Inferior parietal cortex (tissue), 1 donor: ENCODE measurements around the gene DPYSL5.

Experiments
- DNase-seq: peaks from one replicate; pipeline ENCODE4 v3.0.0-alpha.2; 2016; ENCODE audit errors: extremely low spot score

DPYSL5 gene

DNA sequence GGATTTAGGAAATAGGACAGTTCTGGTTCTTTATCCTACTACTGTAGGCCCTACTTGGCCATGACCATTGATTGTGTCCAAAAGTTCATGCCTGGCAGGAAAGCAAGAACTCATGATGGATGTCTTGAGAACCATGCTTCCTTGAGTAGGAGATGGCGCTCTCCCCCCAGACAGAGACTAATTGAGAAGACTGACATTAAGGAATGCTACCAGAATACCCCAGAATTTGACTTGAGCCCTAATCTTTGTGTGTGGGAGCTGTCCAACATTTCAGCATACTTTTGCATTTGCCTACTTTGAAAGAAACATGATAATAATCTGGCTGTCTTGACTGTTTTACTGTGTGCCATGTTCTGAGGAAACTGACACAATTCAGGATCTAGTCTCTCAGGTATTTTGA, 145.8 kb downstream of the DPYSL5 start:
- no peak for DNase-seq

DNA sequence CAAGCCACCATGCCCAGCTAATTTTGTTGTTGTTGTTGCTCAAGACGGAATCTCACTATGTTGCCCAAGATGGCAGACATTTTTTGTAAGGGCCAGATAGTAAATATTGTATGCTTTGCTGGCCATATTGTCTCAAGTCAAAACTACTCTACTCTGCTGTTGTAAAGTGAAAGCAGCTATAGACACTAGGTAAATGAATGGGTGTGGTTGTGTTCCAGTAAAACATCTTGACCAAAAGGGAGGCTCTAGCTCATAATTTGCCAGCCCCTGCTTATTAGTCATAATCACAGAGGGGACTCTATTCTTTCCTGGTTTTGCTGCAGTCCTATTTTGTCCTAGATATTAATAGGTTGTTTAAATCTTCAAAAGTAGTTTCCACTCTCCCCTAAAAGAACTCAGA, 147.1 kb downstream of the DPYSL5 start:
- no peak for DNase-seq

GRCh38 chr2:26997394-26997793, 149.5 kb downstream of the DPYSL5 start:
- DNase-seq = no peak

DNA sequence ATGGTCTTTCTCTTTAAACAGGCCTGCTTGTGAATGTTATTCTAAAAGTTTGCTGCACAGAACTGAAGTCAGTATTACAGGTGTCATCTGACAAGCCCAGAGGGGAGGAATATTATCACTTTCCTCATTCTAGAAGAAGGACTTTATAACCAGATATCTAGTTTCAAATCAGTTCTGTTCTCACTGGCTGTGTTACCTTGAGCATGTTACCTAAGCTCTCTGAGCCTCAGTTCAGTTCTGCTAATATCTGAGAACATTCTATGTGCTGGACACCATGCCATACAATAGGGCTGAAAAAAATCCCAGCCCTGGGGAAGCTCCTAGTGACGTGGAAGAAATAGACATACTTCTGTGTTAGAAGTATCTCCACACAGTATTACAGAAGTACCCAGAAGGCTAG, 150.4 kb downstream of the DPYSL5 start:
- no peak for DNase-seq
